HepG2 (cell line): ENCODE results near the gene CERS1. TPM values are rescaled to one million over a fixed set of nuclear protein-coding genes. Genes with fewer than 3 reads are reported as not detected.

Experiments
- KDM6A ChIP-seq: IDR thresholded peaks from 2 replicates; pipeline ENCODE4 v1.6.1; 2016; ENCODE audit warnings: low read depth
- KLF16 ChIP-seq, 2 experiments: sonication (generic) in 1 of 2; formaldehyde crosslinking in 1 of 2; IDR thresholded peaks; 2 replicates each; pipeline versions ENCODE4 v1.6.1 to v1.8.0; 2016 to 2023; ENCODE audit warnings: missing genetic modification reagents in 2 of 2, missing compliant biosample characterization in 1 of 2
- MTA1 ChIP-seq: sonication (generic); formaldehyde crosslinking; IDR thresholded peaks from 2 replicates; pipeline ENCODE4 v1.4.0; 2020; ENCODE audit warnings: missing genetic modification reagents, mild to moderate bottlenecking, borderline replicate concordance
- NFIB ChIP-seq: sonication (generic); formaldehyde crosslinking; IDR thresholded peaks from 2 replicates; pipeline ENCODE4 v1.9.0; 2021; ENCODE audit warnings: missing genetic modification reagents, mild to moderate bottlenecking, borderline replicate concordance
- PAX8 ChIP-seq: sonication (generic); formaldehyde crosslinking; IDR thresholded peaks from 2 replicates; pipeline ENCODE4 v1.8.0; 2022; ENCODE audit warnings: mild to moderate bottlenecking, missing genetic modification reagents, borderline replicate concordance
- PPARG ChIP-seq: conservative IDR thresholded peaks from 2 replicates; pipeline ENCODE4 v1.6.1; 2016; ENCODE audit warnings: missing biosample characterization, missing genetic modification reagents
- SAFB2 ChIP-seq: sonication (generic); formaldehyde crosslinking; IDR thresholded peaks from 2 replicates; pipeline ENCODE4 v1.5.1; 2020; ENCODE audit warnings: missing genetic modification reagents, low read depth, mild to moderate bottlenecking, borderline replicate concordance
- SOX6 ChIP-seq, 2 experiments: fragments of 450-650 bp in 1 of 2; sonication (generic) in 1 of 2; formaldehyde crosslinking in 1 of 2; IDR thresholded peaks; 2 replicates each; pipeline versions ENCODE4 v1.4.0 to v1.6.1; 2017 to 2020; ENCODE audit warnings: antibody characterized with exemption in 1 of 2, mild to moderate bottlenecking in 1 of 2, missing genetic modification reagents in 1 of 2
- ZNF430 ChIP-seq: sonication (generic); formaldehyde crosslinking; IDR thresholded peaks from 2 replicates; pipeline ENCODE4 v1.9.0; 2021; ENCODE audit warnings: mild to moderate bottlenecking, missing genetic modification reagents
- ZSCAN29 ChIP-seq: sonication (generic); formaldehyde crosslinking; conservative IDR thresholded peaks from 2 replicates; pipeline ENCODE4 v1.4.0; 2020; ENCODE audit warnings: mild to moderate bottlenecking, missing genetic modification reagents
- polyA plus RNA-seq, 8 experiments: library from polyadenylated mRNA; depleted of rRNA in 3 of 8; stranded (reverse) in 7 of 8; unstranded in 1 of 8; fragments of >200 nt; fragmentation: Illumina TruSeq in 4 of 8; extraction: Trizol in 4 of 8; gene quantifications; 2 replicates each; pipeline versions ENCODE4 v1.2.1 to v1.2.3, GENCODE V29; 2011 to 2016; ENCODE audit warnings: low read depth in 4 of 8, missing spikeins in 1 of 8, mixed read lengths in 1 of 8; ENCODE audit not compliant: insufficient read depth in 1 of 8
- total RNA-seq, 5 experiments: library from RNA; depleted of rRNA; stranded (reverse); fragments of >200 nt; fragmentation: Illumina TruSeq; extraction: Trizol; gene quantifications; 2 replicates each; pipeline ENCODE4 v1.2.3, GENCODE V29; 2016; ENCODE audit warnings: low read depth in 1 of 5
- TF ChIP-seq, protein P1 (sequence below): sonication (generic); formaldehyde crosslinking; IDR thresholded peaks from 2 replicates; pipeline ENCODE4 v1.4.0; 2020; ENCODE audit warnings: mild to moderate bottlenecking, missing genetic modification reagents
- TF ChIP-seq, protein P2 (sequence below): sonication (generic); IDR thresholded peaks from 2 replicates; pipeline ENCODE4 v1.6.1; 2016; ENCODE audit warnings: low read depth, borderline replicate concordance
- TF ChIP-seq, protein P3 (sequence below): sonication (generic); formaldehyde crosslinking; IDR thresholded peaks from 2 replicates; pipeline ENCODE4 v1.5.1; 2020; ENCODE audit warnings: mild to moderate bottlenecking, missing genetic modification reagents, borderline replicate concordance
- TF ChIP-seq, protein P4 (sequence below): sonication (generic); formaldehyde crosslinking; IDR thresholded peaks from 2 replicates; pipeline ENCODE4 v1.4.0; 2020; ENCODE audit warnings: missing genetic modification reagents
- TF ChIP-seq, protein P5 (sequence below): fragments of 450-650 bp; IDR thresholded peaks from 2 replicates; pipeline ENCODE4 v1.6.1; 2017

CERS1 gene
- total and polyA plus RNA-seq, 2 of the 13 experiments (the other 11 are each of a cell fraction or from before 2014, with no cell fraction given), result 4.6 to 9.8 TPM

DNA sequence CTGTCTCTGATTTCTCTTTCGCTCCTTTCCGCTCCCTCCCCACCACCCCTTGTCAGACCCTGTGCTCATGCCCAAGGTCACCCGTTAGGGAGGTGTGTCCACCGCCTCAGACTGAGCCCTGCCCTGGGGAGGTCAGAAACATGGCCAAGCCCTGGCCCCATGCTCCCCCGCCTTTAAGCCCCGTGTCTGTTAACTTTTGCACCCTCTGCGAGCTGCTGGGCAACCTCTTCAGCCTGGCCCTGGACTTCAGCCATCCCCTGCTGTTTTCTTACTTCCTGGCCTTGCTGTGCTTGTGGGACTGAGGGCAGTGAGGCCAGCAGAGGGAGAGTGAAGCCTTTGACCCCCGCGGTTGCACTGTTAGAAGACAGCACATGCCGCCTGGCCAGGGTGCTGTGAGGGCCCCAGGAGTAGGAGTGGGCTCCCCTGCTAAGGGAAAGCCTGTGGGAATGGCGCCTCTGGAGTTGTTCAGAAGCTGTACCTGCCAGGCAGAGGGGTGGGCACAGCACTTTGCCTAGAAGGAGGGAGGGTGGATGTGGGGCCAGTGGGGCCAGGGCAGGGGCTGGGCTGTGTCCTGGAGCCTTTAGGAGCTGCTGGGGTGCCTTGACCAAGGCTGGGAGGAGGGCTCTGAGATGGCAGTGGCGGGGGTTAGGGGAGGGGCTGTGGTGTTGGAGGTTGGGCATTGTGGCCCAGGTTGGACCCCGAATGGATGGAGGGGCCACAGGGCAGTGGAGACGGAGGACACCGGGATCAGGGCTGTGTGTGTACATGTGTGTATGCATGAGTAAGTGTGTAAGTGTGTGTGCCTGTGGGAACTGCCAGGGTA lies 56.3 kb downstream of the CERS1 start (continued):
- TF ChIP-seq, protein P1, sequence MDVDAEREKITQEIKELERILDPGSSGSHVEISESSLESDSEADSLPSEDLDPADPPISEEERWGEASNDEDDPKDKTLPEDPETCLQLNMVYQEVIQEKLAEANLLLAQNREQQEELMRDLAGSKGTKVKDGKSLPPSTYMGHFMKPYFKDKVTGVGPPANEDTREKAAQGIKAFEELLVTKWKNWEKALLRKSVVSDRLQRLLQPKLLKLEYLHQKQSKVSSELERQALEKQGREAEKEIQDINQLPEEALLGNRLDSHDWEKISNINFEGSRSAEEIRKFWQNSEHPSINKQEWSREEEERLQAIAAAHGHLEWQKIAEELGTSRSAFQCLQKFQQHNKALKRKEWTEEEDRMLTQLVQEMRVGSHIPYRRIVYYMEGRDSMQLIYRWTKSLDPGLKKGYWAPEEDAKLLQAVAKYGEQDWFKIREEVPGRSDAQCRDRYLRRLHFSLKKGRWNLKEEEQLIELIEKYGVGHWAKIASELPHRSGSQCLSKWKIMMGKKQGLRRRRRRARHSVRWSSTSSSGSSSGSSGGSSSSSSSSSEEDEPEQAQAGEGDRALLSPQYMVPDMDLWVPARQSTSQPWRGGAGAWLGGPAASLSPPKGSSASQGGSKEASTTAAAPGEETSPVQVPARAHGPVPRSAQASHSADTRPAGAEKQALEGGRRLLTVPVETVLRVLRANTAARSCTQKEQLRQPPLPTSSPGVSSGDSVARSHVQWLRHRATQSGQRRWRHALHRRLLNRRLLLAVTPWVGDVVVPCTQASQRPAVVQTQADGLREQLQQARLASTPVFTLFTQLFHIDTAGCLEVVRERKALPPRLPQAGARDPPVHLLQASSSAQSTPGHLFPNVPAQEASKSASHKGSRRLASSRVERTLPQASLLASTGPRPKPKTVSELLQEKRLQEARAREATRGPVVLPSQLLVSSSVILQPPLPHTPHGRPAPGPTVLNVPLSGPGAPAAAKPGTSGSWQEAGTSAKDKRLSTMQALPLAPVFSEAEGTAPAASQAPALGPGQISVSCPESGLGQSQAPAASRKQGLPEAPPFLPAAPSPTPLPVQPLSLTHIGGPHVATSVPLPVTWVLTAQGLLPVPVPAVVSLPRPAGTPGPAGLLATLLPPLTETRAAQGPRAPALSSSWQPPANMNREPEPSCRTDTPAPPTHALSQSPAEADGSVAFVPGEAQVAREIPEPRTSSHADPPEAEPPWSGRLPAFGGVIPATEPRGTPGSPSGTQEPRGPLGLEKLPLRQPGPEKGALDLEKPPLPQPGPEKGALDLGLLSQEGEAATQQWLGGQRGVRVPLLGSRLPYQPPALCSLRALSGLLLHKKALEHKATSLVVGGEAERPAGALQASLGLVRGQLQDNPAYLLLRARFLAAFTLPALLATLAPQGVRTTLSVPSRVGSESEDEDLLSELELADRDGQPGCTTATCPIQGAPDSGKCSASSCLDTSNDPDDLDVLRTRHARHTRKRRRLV, result no peak
- TF ChIP-seq, protein P2, sequence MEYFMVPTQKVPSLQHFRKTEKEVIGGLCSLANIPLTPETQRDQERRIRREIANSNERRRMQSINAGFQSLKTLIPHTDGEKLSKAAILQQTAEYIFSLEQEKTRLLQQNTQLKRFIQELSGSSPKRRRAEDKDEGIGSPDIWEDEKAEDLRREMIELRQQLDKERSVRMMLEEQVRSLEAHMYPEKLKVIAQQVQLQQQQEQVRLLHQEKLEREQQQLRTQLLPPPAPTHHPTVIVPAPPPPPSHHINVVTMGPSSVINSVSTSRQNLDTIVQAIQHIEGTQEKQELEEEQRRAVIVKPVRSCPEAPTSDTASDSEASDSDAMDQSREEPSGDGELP, result peak; percentile 61; the same call in 1 of the 2 replicates
- TF ChIP-seq PAX8 (CRISPR knock-in tag), result no peak
- no peak for TF ChIP-seq NFIB
- peak in 1 of 2 experiments; percentile 78; a peak in 2 of 4 replicates for TF ChIP-seq KLF16 (CRISPR knock-in tag; IDR thresholded peaks at IDR 0.05)
- TF ChIP-seq, protein P3, sequence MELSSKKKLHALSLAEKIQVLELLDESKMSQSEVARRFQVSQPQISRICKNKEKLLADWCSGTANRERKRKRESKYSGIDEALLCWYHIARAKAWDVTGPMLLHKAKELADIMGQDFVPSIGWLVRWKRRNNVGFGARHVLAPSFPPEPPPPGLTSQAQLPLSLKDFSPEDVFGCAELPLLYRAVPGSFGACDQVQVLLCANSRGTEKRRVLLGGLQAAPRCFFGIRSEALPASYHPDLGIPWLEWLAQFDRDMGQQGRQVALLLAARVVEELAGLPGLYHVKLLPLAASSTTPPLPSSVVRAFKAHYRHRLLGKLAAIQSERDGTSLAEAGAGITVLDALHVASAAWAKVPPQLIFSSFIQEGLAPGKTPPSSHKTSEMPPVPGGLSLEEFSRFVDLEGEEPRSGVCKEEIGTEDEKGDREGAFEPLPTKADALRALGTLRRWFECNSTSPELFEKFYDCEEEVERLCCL (CRISPR knock-in tag), result peak; percentile 80; the same call in 1 of the 2 replicates
- TF ChIP-seq, protein P4, sequence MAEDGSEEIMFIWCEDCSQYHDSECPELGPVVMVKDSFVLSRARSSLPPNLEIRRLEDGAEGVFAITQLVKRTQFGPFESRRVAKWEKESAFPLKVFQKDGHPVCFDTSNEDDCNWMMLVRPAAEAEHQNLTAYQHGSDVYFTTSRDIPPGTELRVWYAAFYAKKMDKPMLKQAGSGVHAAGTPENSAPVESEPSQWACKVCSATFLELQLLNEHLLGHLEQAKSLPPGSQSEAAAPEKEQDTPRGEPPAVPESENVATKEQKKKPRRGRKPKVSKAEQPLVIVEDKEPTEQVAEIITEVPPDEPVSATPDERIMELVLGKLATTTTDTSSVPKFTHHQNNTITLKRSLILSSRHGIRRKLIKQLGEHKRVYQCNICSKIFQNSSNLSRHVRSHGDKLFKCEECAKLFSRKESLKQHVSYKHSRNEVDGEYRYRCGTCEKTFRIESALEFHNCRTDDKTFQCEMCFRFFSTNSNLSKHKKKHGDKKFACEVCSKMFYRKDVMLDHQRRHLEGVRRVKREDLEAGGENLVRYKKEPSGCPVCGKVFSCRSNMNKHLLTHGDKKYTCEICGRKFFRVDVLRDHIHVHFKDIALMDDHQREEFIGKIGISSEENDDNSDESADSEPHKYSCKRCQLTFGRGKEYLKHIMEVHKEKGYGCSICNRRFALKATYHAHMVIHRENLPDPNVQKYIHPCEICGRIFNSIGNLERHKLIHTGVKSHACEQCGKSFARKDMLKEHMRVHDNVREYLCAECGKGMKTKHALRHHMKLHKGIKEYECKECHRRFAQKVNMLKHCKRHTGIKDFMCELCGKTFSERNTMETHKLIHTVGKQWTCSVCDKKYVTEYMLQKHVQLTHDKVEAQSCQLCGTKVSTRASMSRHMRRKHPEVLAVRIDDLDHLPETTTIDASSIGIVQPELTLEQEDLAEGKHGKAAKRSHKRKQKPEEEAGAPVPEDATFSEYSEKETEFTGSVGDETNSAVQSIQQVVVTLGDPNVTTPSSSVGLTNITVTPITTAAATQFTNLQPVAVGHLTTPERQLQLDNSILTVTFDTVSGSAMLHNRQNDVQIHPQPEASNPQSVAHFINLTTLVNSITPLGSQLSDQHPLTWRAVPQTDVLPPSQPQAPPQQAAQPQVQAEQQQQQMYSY, result no peak
- TF ChIP-seq SOX6 (IDR thresholded peaks at IDR 0.05), result no peak
- TF ChIP-seq SOX6 (CRISPR knock-in tag; IDR thresholded peaks at IDR 0.05), result peak; percentile 87
- peak; percentile 33; the same call in 1 of the 2 replicates for TF ChIP-seq ZSCAN29
- TF ChIP-seq KDM6A (CRISPR knock-in tag), result peak; percentile 93
- TF ChIP-seq ZNF430 (CRISPR knock-in tag), result peak; percentile 89; the same call in 1 of the 2 replicates
- peak; percentile 76; the same call in 1 of the 2 replicates for TF ChIP-seq SAFB2 (CRISPR knock-in tag)
- TF ChIP-seq PPARG, result peak; percentile 62
- peak; percentile 99 for TF ChIP-seq MTA1 (CRISPR knock-in tag)
- TF ChIP-seq, protein P5, sequence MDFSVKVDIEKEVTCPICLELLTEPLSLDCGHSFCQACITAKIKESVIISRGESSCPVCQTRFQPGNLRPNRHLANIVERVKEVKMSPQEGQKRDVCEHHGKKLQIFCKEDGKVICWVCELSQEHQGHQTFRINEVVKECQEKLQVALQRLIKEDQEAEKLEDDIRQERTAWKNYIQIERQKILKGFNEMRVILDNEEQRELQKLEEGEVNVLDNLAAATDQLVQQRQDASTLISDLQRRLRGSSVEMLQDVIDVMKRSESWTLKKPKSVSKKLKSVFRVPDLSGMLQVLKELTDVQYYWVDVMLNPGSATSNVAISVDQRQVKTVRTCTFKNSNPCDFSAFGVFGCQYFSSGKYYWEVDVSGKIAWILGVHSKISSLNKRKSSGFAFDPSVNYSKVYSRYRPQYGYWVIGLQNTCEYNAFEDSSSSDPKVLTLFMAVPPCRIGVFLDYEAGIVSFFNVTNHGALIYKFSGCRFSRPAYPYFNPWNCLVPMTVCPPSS, result no peak
